IMR-90 (cell line): ENCODE measurements around the gene AMOTL2. TPM values are rescaled to one million over a fixed set of nuclear protein-coding genes. Genes with fewer than 3 reads are reported as not detected.
A peak's percentile ranks its signal among the peaks of the same experiment; 100 is the strongest.

ENCODE experiments used
- ATAC-seq: fragments of 200-7000 bp; cut with Tn5 transposase; 2 replicates; pipeline ENCODE4 v1.9.1; 2020; ENCODE audit warnings: low read depth, mild to moderate bottlenecking, moderate library complexity
- BruUV-seq: library from RNA; stranded (reverse); fragments of 400-500 nt; replicated peaks from 2 replicates; lab custom pipeline; 2021; lab: Mats Ljungman, UMichigan
- CTCF ChIA-PET: fragments of 300-600 bp; formaldehyde crosslinking; extraction: SDS; loops from one replicate; lab custom pipeline; 2021; ENCODE audit warnings: antibody characterized with exemption; lab: Yijun Ruan, JAX
- POLR2A ChIA-PET: fragments of 300-600 bp; sonication (Branson Sonifier 250); formaldehyde crosslinking; loops from one replicate; lab custom pipeline; 2022; ENCODE audit warnings: antibody characterized with exemption; ENCODE audit not compliant: unreplicated experiment; lab: Charles Lee
- DNase-seq: peaks from one replicate; pipeline ENCODE4 v3.0.0; 2013
- H2AFZ ChIP-seq: replicated peaks from 2 replicates; pipeline ENCODE3; 2013; ENCODE audit warnings: low read length, mild to moderate bottlenecking; ENCODE audit not compliant: poor library complexity
- H2AK5ac ChIP-seq: 2 replicates; pipeline ENCODE4 v1.6.1; 2013; ENCODE audit warnings: low read depth, low read length, inconsistent platforms
- H2AK9ac ChIP-seq: replicated peaks from 2 replicates; pipeline ENCODE3; 2013; ENCODE audit warnings: mild to moderate bottlenecking, low read depth, low read length, moderate library complexity; ENCODE audit not compliant: poor library complexity
- H2BK120ac ChIP-seq: 2 replicates; pipeline ENCODE4 v1.6.1; 2013; ENCODE audit warnings: low read depth, low read length, inconsistent platforms
- H2BK15ac ChIP-seq: 3 replicates; pipeline ENCODE4 v1.6.1; 2013; ENCODE audit warnings: low read depth, low read length, inconsistent platforms
- H2BK20ac ChIP-seq: 2 replicates; pipeline ENCODE4 v1.6.1; 2013; ENCODE audit warnings: low read depth, mild to moderate bottlenecking, inconsistent platforms, low read length, moderate library complexity
- H2BK5ac ChIP-seq: 2 replicates; pipeline ENCODE4 v1.6.1; 2013; ENCODE audit warnings: mild to moderate bottlenecking, low read depth, low read length, inconsistent platforms; ENCODE audit not compliant: poor library complexity, severe bottlenecking
- H3K14ac ChIP-seq: replicated peaks from 2 replicates; pipeline ENCODE4 v1.6.1; 2013; ENCODE audit warnings: low read depth, low read length, inconsistent platforms
- H3K18ac ChIP-seq: 2 replicates; pipeline ENCODE4 v1.6.1; 2013; ENCODE audit warnings: low read depth, low read length, control low read depth
- H3K23ac ChIP-seq: 2 replicates; pipeline ENCODE4 v1.6.1; 2013; ENCODE audit warnings: low read depth, low read length, inconsistent platforms
- H3K27ac ChIP-seq: 2 replicates; pipeline ENCODE4 v1.5.1; 2013; ENCODE audit warnings: mild to moderate bottlenecking, control low read depth, low read length; ENCODE audit not compliant: insufficient read depth
- H3K27me3 ChIP-seq: 2 replicates; pipeline ENCODE4 v1.6.1; 2013; ENCODE audit warnings: low read length; ENCODE audit not compliant: control insufficient read depth, insufficient read depth
- H3K36me3 ChIP-seq: 2 replicates; pipeline ENCODE4 v1.6.1; 2013; ENCODE audit warnings: low read length, mixed read lengths; ENCODE audit not compliant: control insufficient read depth, insufficient read depth
- H3K4ac ChIP-seq: 2 replicates; pipeline ENCODE4 v1.6.1; 2013; ENCODE audit warnings: low read depth, low read length, inconsistent platforms
- H3K4me1 ChIP-seq: 2 replicates; pipeline ENCODE4 v1.6.1; 2013; ENCODE audit warnings: low read length, mixed read lengths; ENCODE audit not compliant: control insufficient read depth, insufficient read depth
- H3K4me2 ChIP-seq: 2 replicates; pipeline ENCODE4 v1.6.1; 2013; ENCODE audit warnings: low read depth, mild to moderate bottlenecking, control low read depth, low read length, moderate library complexity
- H3K4me3 ChIP-seq: 2 replicates; pipeline ENCODE4 v1.5.1; 2013; ENCODE audit warnings: low read depth, mild to moderate bottlenecking, control low read depth, low read length, moderate library complexity; ENCODE audit not compliant: insufficient read depth
- H3K56ac ChIP-seq: 2 replicates; pipeline ENCODE4 v1.6.1; 2013; ENCODE audit warnings: low read length, inconsistent platforms; ENCODE audit not compliant: insufficient read depth; ENCODE audit errors: extremely low read depth
- H3K79me1 ChIP-seq, 2 experiments: 2 replicates each; pipeline ENCODE4 v1.6.1; 2013; ENCODE audit warnings: low read length in 2 of 2, inconsistent platforms in 1 of 2, low read depth in 1 of 2
- H3K9ac ChIP-seq: 2 replicates; pipeline ENCODE4 v1.6.1; 2013; ENCODE audit warnings: low read depth, low read length, control low read depth
- H3K9me1 ChIP-seq: 2 replicates; pipeline ENCODE4 v1.6.1; 2013; ENCODE audit warnings: low read length, inconsistent platforms; ENCODE audit not compliant: insufficient read depth
- H3K9me3 ChIP-seq: 2 replicates; pipeline ENCODE4 v1.6.1; 2013; ENCODE audit warnings: low read length; ENCODE audit not compliant: control insufficient read depth, insufficient read depth
- H4K20me1 ChIP-seq: 2 replicates; pipeline ENCODE4 v1.6.1; 2013; ENCODE audit warnings: low read length, inconsistent platforms; ENCODE audit not compliant: insufficient read depth
- H4K5ac ChIP-seq: 2 replicates; pipeline ENCODE4 v1.6.1; 2013; ENCODE audit warnings: mild to moderate bottlenecking, low read depth, low read length, control low read depth
- H4K8ac ChIP-seq, 2 experiments: 2 replicates each; pipeline ENCODE4 v1.6.1; 2013; ENCODE audit warnings: low read depth in 2 of 2, low read length in 2 of 2, control low read depth in 1 of 2, inconsistent platforms in 1 of 2
- H4K91ac ChIP-seq: 2 replicates; pipeline ENCODE4 v1.6.1; 2013; ENCODE audit warnings: low read depth, low read length, inconsistent platforms; ENCODE audit not compliant: insufficient read depth
- ELK1 ChIP-seq: fragments of 150-350 bp; IDR thresholded peaks from 2 replicates; pipeline ENCODE4 v1.6.1; 2016; ENCODE audit warnings: low read depth, mild to moderate bottlenecking, low read length, moderate library complexity, borderline replicate concordance
- NFE2L2 ChIP-seq: fragments of 150-350 bp; IDR thresholded peaks from 2 replicates; pipeline ENCODE4 v1.6.1; 2016; ENCODE audit warnings: low read depth, mild to moderate bottlenecking, low read length
- RAD21 ChIP-seq: IDR thresholded peaks from 2 replicates; pipeline ENCODE4 v1.6.1; 2012; ENCODE audit warnings: low read length, improper control_type of control experiment
- SMC3 ChIP-seq: fragments of 150-350 bp; IDR thresholded peaks from 2 replicates; pipeline ENCODE4 v1.6.1; 2016; ENCODE audit warnings: low read depth, mild to moderate bottlenecking, antibody characterized with exemption, low read length, moderate library complexity
- USF2 ChIP-seq: fragments of 150-350 bp; IDR thresholded peaks from 2 replicates; pipeline ENCODE4 v1.6.1; 2017; ENCODE audit warnings: mild to moderate bottlenecking, antibody characterized with exemption, low read length, low read depth
- WGBS, 2 experiments: methylation state at CpG; one replicate each; pipeline versions ENCODE4 v1.1.5 to v1.1.7; 2013; ENCODE audit warnings: missing lambda C conversion rate in 2 of 2; ENCODE audit not compliant: insufficient read length in 1 of 2; ENCODE audit errors: extremely low coverage in 2 of 2; 5-methylcytosine and 5-hydroxymethylcytosine counted together
- dilution Hi-C: fragments of 300-500 bp; cut with HindIII; formaldehyde crosslinking; loops from one replicate; pipeline ENCODE4 v1.14.3; 2018; ENCODE audit warnings: low sequenced_read_pairs; ENCODE audit not compliant: unreplicated experiment
- in situ Hi-C: fragments of 300-500 bp; cut with MboI; formaldehyde crosslinking; loops from 3 replicates; pipeline ENCODE4 v1.14.3; 2019; ENCODE audit warnings: low sequenced_read_pairs, inconsistent platforms, mixed read lengths
- intact Hi-C: fragments of 100-400 bp; cut with micrococcal nuclease; formaldehyde crosslinking; loops from 2 replicates; pipeline ENCODE4 v1.10.0; 2022
- polyA plus RNA-seq, 3 experiments: library from polyadenylated mRNA; depleted of rRNA; stranded (reverse); fragments of >200 nt; gene quantifications; 2 replicates each; pipeline ENCODE4 v1.2.3, GENCODE V29; 2012; ENCODE audit warnings: low replicate concordance in 1 of 3
- total RNA-seq: library from RNA; depleted of rRNA; stranded (reverse); fragments of >200 nt; gene quantifications from 2 replicates; pipeline ENCODE4 v1.2.3, GENCODE V29; 2012

AMOTL2 gene
- total and polyA plus RNA-seq, 2 of the 4 experiments (the other 2 are of a cell fraction) = 162 to 176 TPM

- peak overlapping the region; percentile 50 to 74; a peak in 3 of 4 replicates for H4K8ac ChIP-seq
- no CpG with 5 or more reads among the region's 2 CpGs for WGBS, 2 experiments
- intact Hi-C loops (no loop called here), in situ Hi-C loops (no loop called here), dilution Hi-C loops (no loop called here)
- peaks cover 47% of the 10 kb centered on the region for H3K4me1 ChIP-seq
- H3K4me2 ChIP-seq = no peak overlapping the region
- H3K4me3 ChIP-seq = no peak overlapping the region
- peak overlapping the region; percentile 28 for H2AFZ ChIP-seq
- ATAC-seq (peak; percentile 9), DNase-seq (peak; percentile 77)
- H3K23ac ChIP-seq = 0 out of 2 replicates have a peak overlapping the region, but pooled peaks have one; percentile 32
- no peaks in the 10 kb centered on the region for H3K9me3 ChIP-seq
- peak overlapping the region; percentile 87; the same call in 2 of the 3 replicates for H2BK15ac ChIP-seq
- H4K91ac ChIP-seq = peak overlapping the region; percentile 86
- H3K9ac ChIP-seq = no peak overlapping the region
- H3K79me1 ChIP-seq = peaks cover 14 to 57% of the 10 kb centered on the region in 2 experiments; a peak in 3 of 4 replicates
- peak overlapping the region; percentile 76 for H2BK5ac ChIP-seq
- H3K27me3 ChIP-seq = no peaks in the 10 kb centered on the region
- H3K36me3 ChIP-seq = no peaks in the 10 kb centered on the region
- TF ChIP-seq SMC3 = peak; percentile 4; the same call in 1 of the 2 replicates
- peak; percentile 12; the same call in 1 of the 2 replicates for TF ChIP-seq RAD21
- TF ChIP-seq USF2 = peak; percentile 33; the same call in 1 of the 2 replicates
- no peak for TF ChIP-seq ELK1
- peak; percentile 41; the same call in 1 of the 2 replicates for TF ChIP-seq NFE2L2
- peak overlapping the region; percentile 52 for H4K5ac ChIP-seq
- ChIA-PET CTCF (interaction anchor here (0.9 to 1.1 kb wide), 2 partner anchors 17 to 162 kb away, joined by 3 read pairs; no protein-coding TSS in a partner anchor), POLR2A (interaction anchor here (1.7 kb wide), 1 partner anchor 62 kb away, joined by 6 read pairs; no protein-coding TSS in a partner anchor)
- no peaks in the 10 kb centered on the region for H4K20me1 ChIP-seq
- H2AK5ac ChIP-seq = peak overlapping the region; percentile 92
- peak overlapping the region; percentile 87 for H2AK9ac ChIP-seq
- peaks cover 34% of the 10 kb centered on the region for H3K9me1 ChIP-seq
- peak overlapping the region; percentile 72; the same call in 1 of the 2 replicates for H3K14ac ChIP-seq
- no TSS peak for BruUV-seq
- H3K56ac ChIP-seq = peak overlapping the region; percentile 39; the same call in 1 of the 2 replicates
- H3K27ac ChIP-seq = peak overlapping the region; percentile 64; the same call in 1 of the 2 replicates
- peak overlapping the region; percentile 72 for H3K18ac ChIP-seq
- H2BK120ac ChIP-seq = peak overlapping the region; percentile 86
- peak overlapping the region; percentile 86 for H3K4ac ChIP-seq
- peak overlapping the region; percentile 74 for H2BK20ac ChIP-seq
Measured at GRCh38 chr3:134311265-134311664, 63.0 kb downstream of the AMOTL2 start.
